Measurements from ENCODE around the gene TSEN34.

- TF ChIP-seq TEAD4 (IDR thresholded peaks at IDR 0.05; ENCODE audit: borderline replicate concordance, insufficient read depth), result no peak
- no peak for TF ChIP-seq MAX (IDR thresholded peaks at IDR 0.05; ENCODE audit: low read depth)
- no peak for TF ChIP-seq RCOR1 (IDR thresholded peaks at IDR 0.05; ENCODE audit: low read length)
- no peak for TF ChIP-seq EP300 (IDR thresholded peaks at IDR 0.05; ENCODE audit: borderline replicate concordance in 1 of 2, low read depth in 1 of 2, low read length in 1 of 2)
- no peak for TF ChIP-seq CTCF (IDR thresholded peaks at IDR 0.05)
- no peak for TF ChIP-seq SMC3 (IDR thresholded peaks at IDR 0.05; ENCODE audit: low read depth, low read length)
- TF ChIP-seq POLR2AphosphoS5 (IDR thresholded peaks at IDR 0.05; ENCODE audit: low read depth, low read length), result no peak
- no peak for TF ChIP-seq YY1 (IDR thresholded peaks at IDR 0.05; ENCODE audit: low read depth)
- no peak for TF ChIP-seq REST (IDR thresholded peaks at IDR 0.05; ENCODE audit: low read depth, low read length)
- TF ChIP-seq SIN3A (IDR thresholded peaks at IDR 0.05; ENCODE audit: borderline replicate concordance, low read depth, low read length), result no peak
- TF ChIP-seq RAD21 (IDR thresholded peaks at IDR 0.05; ENCODE audit: low read length), result no peak
Measured at GRCh38 chr19:54162241-54162805, 28.8 kb upstream of the TSEN34 start.
